Parathyroid adenoma (tissue), 2 donors: ENCODE results near the gene PHKB.

Source experiments
- H2AFZ ChIP-seq: fragments of 300-600 bp; sonication (generic); one replicate; pipeline ENCODE4 v1.7.0; 2017; ENCODE audit warnings: antibody characterized with exemption, mild to moderate bottlenecking
- H3K27ac ChIP-seq: fragments of 300-600 bp; sonication (generic); one replicate; pipeline ENCODE4 v1.7.0; 2017
- H3K27me3 ChIP-seq: fragments of 300-600 bp; sonication (generic); one replicate; pipeline ENCODE4 v1.7.0; 2017; ENCODE audit warnings: low read length; ENCODE audit not compliant: control insufficient read depth, insufficient read depth
- H3K36me3 ChIP-seq: fragments of 300-600 bp; sonication (generic); one replicate; pipeline ENCODE4 v1.7.0; 2017; ENCODE audit warnings: low read length; ENCODE audit not compliant: control insufficient read depth, insufficient read depth
- H3K4me1 ChIP-seq: fragments of 300-600 bp; sonication (generic); one replicate; pipeline ENCODE4 v1.7.0; 2017; ENCODE audit warnings: control low read depth
- H3K4me2 ChIP-seq: fragments of 300-600 bp; sonication (generic); one replicate; pipeline ENCODE4 v1.7.0; 2017; ENCODE audit warnings: low read length
- H3K4me3 ChIP-seq: fragments of 300-600 bp; sonication (generic); one replicate; pipeline ENCODE4 v1.7.0; 2017; ENCODE audit warnings: low read depth, low read length
- H3K79me2 ChIP-seq: fragments of 300-600 bp; sonication (generic); one replicate; pipeline ENCODE4 v1.7.0; 2017; ENCODE audit warnings: control low read depth
- H3K9ac ChIP-seq: fragments of 300-600 bp; sonication (generic); one replicate; pipeline ENCODE4 v1.7.0; 2017; ENCODE audit warnings: mild to moderate bottlenecking
- H3K9me3 ChIP-seq: fragments of 300-600 bp; sonication (generic); one replicate; pipeline ENCODE4 v1.7.0; 2017; ENCODE audit warnings: low read length; ENCODE audit not compliant: control insufficient read depth
- TF ChIP-seq, protein P1 (sequence below): fragments of 300-600 bp; sonication (generic); IDR thresholded peaks from one replicate; pipeline ENCODE4 v1.7.0; 2017; ENCODE audit warnings: antibody characterized with exemption, mild to moderate bottlenecking
- donor health status: primary hyperparathyroidism.

Gene PHKB

GRCh38 chr16:47584464-47585225, 123.5 kb downstream of the PHKB start:
- Histone ChIP-seq H3K4me3 (no peak overlapping the region), H2AFZ (no peak overlapping the region)
- TF ChIP-seq, protein P1, sequence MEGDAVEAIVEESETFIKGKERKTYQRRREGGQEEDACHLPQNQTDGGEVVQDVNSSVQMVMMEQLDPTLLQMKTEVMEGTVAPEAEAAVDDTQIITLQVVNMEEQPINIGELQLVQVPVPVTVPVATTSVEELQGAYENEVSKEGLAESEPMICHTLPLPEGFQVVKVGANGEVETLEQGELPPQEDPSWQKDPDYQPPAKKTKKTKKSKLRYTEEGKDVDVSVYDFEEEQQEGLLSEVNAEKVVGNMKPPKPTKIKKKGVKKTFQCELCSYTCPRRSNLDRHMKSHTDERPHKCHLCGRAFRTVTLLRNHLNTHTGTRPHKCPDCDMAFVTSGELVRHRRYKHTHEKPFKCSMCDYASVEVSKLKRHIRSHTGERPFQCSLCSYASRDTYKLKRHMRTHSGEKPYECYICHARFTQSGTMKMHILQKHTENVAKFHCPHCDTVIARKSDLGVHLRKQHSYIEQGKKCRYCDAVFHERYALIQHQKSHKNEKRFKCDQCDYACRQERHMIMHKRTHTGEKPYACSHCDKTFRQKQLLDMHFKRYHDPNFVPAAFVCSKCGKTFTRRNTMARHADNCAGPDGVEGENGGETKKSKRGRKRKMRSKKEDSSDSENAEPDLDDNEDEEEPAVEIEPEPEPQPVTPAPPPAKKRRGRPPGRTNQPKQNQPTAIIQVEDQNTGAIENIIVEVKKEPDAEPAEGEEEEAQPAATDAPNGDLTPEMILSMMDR: no peak

DNA sequence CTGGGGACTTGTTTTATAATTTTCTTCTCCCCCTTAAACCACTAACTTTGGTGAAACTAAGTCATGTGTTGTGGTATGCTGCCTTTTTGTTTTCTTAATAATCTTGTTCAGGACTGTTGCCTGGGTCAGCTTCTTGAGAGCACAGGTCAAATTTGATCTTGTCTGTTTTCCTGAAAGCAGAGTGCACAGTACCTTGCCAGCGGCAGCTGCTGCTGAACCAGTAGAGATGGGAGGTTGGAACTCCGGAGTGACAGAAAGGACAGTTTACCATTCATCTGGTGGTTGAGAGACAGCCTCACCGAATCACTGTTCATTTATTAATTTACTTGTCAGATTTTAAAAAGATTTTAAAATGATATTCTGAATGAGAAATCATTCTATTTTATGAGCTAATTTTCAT, 125.0 kb downstream of the PHKB start:
- Histone ChIP-seq H3K9me3 (no peaks in the 10 kb centered on the region), H3K4me3 (no peak overlapping the region), H3K36me3 (no peaks in the 10 kb centered on the region), H3K27me3 (no peaks in the 10 kb centered on the region), H3K9ac (no peak overlapping the region), H3K27ac (no peak overlapping the region), H3K79me2 (no peaks in the 10 kb centered on the region), H2AFZ (no peak overlapping the region), H3K4me2 (no peak overlapping the region), H3K4me1 (no peaks in the 10 kb centered on the region)
- TF ChIP-seq, protein P1: no peak

More at GRCh38 chr16:47584464-47585225, 123.5 kb downstream of the PHKB start:
- Histone ChIP-seq H3K36me3 (no peaks in the 10 kb centered on the region), H3K27ac (no peak overlapping the region), H3K9ac (no peak overlapping the region), H3K9me3 (no peaks in the 10 kb centered on the region), H3K4me2 (no peak overlapping the region), H3K27me3 (no peaks in the 10 kb centered on the region), H3K4me1 (no peaks in the 10 kb centered on the region), H3K79me2 (no peaks in the 10 kb centered on the region)

DNA sequence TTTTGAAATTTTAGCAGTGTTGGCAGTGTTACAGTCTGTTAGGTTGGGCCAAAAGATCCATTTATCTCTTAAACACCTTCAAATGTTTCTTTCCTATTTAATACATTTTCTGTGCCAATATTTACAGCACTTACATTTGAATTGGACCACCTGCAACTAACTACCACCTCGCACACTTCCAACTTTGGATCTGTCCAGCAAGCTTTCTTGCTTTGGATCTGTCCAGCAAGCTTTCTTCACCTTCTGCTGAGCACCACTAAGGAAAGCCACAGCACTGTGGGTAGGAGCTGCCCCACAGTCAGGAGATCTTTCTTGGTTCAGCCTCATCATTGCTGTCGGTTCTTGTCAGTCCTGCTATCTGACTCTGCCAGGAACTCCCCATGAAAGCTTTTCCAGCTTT, 129.3 kb downstream of the PHKB start:
- no peaks in the 10 kb centered on the region for H3K4me1 ChIP-seq
- no peak overlapping the region for H3K27ac ChIP-seq
- no peaks in the 10 kb centered on the region for H3K9me3 ChIP-seq
- TF ChIP-seq, protein P1: no peak
- no peak overlapping the region for H3K4me3 ChIP-seq
- H3K9ac ChIP-seq: no peak overlapping the region
- H2AFZ ChIP-seq: no peak overlapping the region
- H3K4me2 ChIP-seq: no peak overlapping the region
- no peaks in the 10 kb centered on the region for H3K36me3 ChIP-seq
- no peaks in the 10 kb centered on the region for H3K27me3 ChIP-seq
- no peaks in the 10 kb centered on the region for H3K79me2 ChIP-seq

DNA sequence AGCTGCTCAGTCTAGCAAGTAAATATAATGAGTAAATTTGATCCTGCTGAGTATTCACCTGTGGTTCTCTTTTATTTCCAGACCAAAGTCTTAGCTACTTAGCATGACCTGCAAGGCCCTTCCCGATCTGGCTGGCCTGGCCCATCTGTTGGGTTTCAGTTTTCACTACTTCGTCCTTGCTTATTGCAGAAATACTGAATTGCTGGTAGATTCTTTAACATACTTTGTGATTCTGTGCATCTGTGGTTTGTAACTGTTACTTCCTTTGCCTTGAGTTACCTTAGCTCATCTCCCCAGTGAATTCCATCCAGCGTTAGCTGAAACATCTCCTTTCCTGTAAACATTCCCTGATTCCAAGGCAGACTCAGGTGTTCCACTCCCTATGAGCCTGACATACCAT, 131.1 kb downstream of the PHKB start:
- Histone ChIP-seq H3K9ac (no peak overlapping the region), H3K4me3 (no peak overlapping the region), H3K4me1 (no peaks in the 10 kb centered on the region), H3K4me2 (no peak overlapping the region), H2AFZ (no peak overlapping the region), H3K27me3 (no peaks in the 10 kb centered on the region), H3K9me3 (no peaks in the 10 kb centered on the region), H3K79me2 (no peaks in the 10 kb centered on the region), H3K36me3 (no peaks in the 10 kb centered on the region), H3K27ac (no peak overlapping the region)
- TF ChIP-seq, protein P1: no peak

GRCh38 chr16:47599512-47599911, 138.4 kb downstream of the PHKB start:
- Histone ChIP-seq H3K27ac (no peak overlapping the region), H2AFZ (no peak overlapping the region), H3K4me2 (no peak overlapping the region), H3K9ac (no peak overlapping the region), H3K9me3 (no peaks in the 10 kb centered on the region), H3K4me3 (no peak overlapping the region), H3K36me3 (no peaks in the 10 kb centered on the region), H3K79me2 (no peaks in the 10 kb centered on the region), H3K27me3 (no peaks in the 10 kb centered on the region), H3K4me1 (no peaks in the 10 kb centered on the region)
- TF ChIP-seq, protein P1: no peak
